MCF 10A (cell line): Measurements from ENCODE around the gene KAZN. TPM values are rescaled to one million over a fixed set of nuclear protein-coding genes. Genes with fewer than 3 reads are reported as not detected.

Experiments used
- BruUV-seq: library from RNA; stranded (reverse); fragments of 400-500 nt; replicated peaks from 2 replicates; lab custom pipeline; 2021; lab: Mats Ljungman, UMichigan
- CTCF ChIA-PET: fragments of 300-600 bp; sonication (Branson Sonifier 250); formaldehyde crosslinking; extraction: SDS; loops from one replicate; lab custom pipeline; 2021; ENCODE audit warnings: antibody characterized with exemption, inconsistent platforms; lab: Yijun Ruan, JAX
- POLR2A ChIA-PET: fragments of 300-600, 350-650 bp; sonication (Branson Sonifier 250); formaldehyde crosslinking; extraction: SDS; loops from one replicate; lab custom pipeline; 2020; ENCODE audit warnings: antibody characterized with exemption, inconsistent platforms; lab: Yijun Ruan, JAX
- DNase-seq: peaks from one replicate; pipeline ENCODE4 v3.0.0-alpha.2; 2018; ENCODE audit not compliant: unreplicated experiment
- H3K27ac Mint-ChIP-seq: one replicate; pipeline ENCODE4 v1.8.0; 2022; ENCODE audit warnings: mild to moderate bottlenecking, low read depth, mixed read lengths; ENCODE audit not compliant: unreplicated experiment
- H3K27me3 Mint-ChIP-seq: one replicate; pipeline ENCODE4 v1.8.0; 2022; ENCODE audit warnings: mixed read lengths; ENCODE audit not compliant: insufficient read depth, unreplicated experiment
- H3K36me3 Mint-ChIP-seq: one replicate; pipeline ENCODE4 v1.8.0; 2022; ENCODE audit warnings: mild to moderate bottlenecking, moderate library complexity, mixed read lengths; ENCODE audit not compliant: insufficient read depth, unreplicated experiment
- H3K4me1 Mint-ChIP-seq: one replicate; pipeline ENCODE4 v1.8.0; 2022; ENCODE audit warnings: mixed read lengths; ENCODE audit not compliant: insufficient read depth, unreplicated experiment
- H3K4me3 Mint-ChIP-seq: one replicate; pipeline ENCODE4 v1.8.0; 2022; ENCODE audit warnings: mild to moderate bottlenecking, moderate library complexity, mixed read lengths; ENCODE audit not compliant: unreplicated experiment
- H3K9me3 Mint-ChIP-seq: one replicate; pipeline ENCODE4 v1.8.0; 2022; ENCODE audit warnings: mixed read lengths; ENCODE audit not compliant: unreplicated experiment
- CTCF ChIP-seq: fragments of 200-600 bp; IDR thresholded peaks from one replicate; pipeline ENCODE4 v1.8.0; 2022; ENCODE audit warnings: antibody characterized with exemption, mild to moderate bottlenecking; ENCODE audit not compliant: unreplicated experiment
- intact Hi-C: fragments of 100-400 bp; cut with micrococcal nuclease; formaldehyde crosslinking; loops from 2 replicates; pipeline ENCODE4 v1.14.1; 2022
- total RNA-seq: library from RNA; stranded (reverse); gene quantifications from 2 replicates; pipeline ENCODE4 v1.2.3, GENCODE V29; 2022

The KAZN gene
- total RNA-seq, 1 experiment from 2014 or later = 3.3 TPM

- DNase-seq = no peak
- ChIA-PET POLR2A (no interaction called here), CTCF (no interaction called here)
- H3K27me3 Mint-ChIP-seq = no peaks in the 10 kb centered on the region
- no peaks in the 10 kb centered on the region for H3K36me3 Mint-ChIP-seq
- peaks cover 21% of the 10 kb centered on the region for H3K4me1 Mint-ChIP-seq
- no peak overlapping the region for H3K27ac Mint-ChIP-seq
- intact Hi-C loops = no loop called here
- TF ChIP-seq CTCF = no peak
- no peaks in the 10 kb centered on the region for H3K9me3 Mint-ChIP-seq
- H3K4me3 Mint-ChIP-seq = no peak overlapping the region
- no TSS peak for BruUV-seq
Measured at GRCh38 chr1:14909273-14909672, 310.8 kb downstream of the KAZN start.

GRCh38 chr1:14909920-14910460 lies 311.5 kb downstream of the KAZN start:
- ChIA-PET CTCF (no interaction called here), POLR2A (no interaction called here)
- Mint-ChIP-seq H3K27me3 (no peaks in the 10 kb centered on the region), H3K4me3 (no peak overlapping the region), H3K27ac (no peak overlapping the region), H3K9me3 (no peaks in the 10 kb centered on the region), H3K36me3 (no peaks in the 10 kb centered on the region), H3K4me1 (peaks cover 21% of the 10 kb centered on the region)
- BruUV-seq = no TSS peak
- DNase-seq = no peak
- intact Hi-C loops = loop anchor here (10.0 kb wide), 1 partner anchor 175 kb away; no protein-coding TSS in a partner anchor
- no peak for TF ChIP-seq CTCF

GRCh38 chr1:14910984-14911721 lies 312.7 kb downstream of the KAZN start:
- TF ChIP-seq CTCF = no peak
- Mint-ChIP-seq H3K4me1 (peaks cover 21% of the 10 kb centered on the region), H3K36me3 (no peaks in the 10 kb centered on the region), H3K9me3 (no peaks in the 10 kb centered on the region), H3K27ac (no peak overlapping the region), H3K4me3 (no peak overlapping the region), H3K27me3 (no peaks in the 10 kb centered on the region)
- DNase-seq = peak; percentile 96
- POLR2A ChIA-PET = interaction anchor here (0.8 to 0.9 kb wide), 3 partner anchors 9 to 179 kb away, joined by 3 read pairs; no protein-coding TSS in a partner anchor
- BruUV-seq = no TSS peak
- CTCF ChIA-PET = interaction anchor here (0.6 to 1.5 kb wide), 3 partner anchors 117 to 875 kb away, joined by 3 to 4 read pairs (median 3); no protein-coding TSS in a partner anchor
- intact Hi-C loops = loop anchor here (10.0 kb wide), 1 partner anchor 176 kb away; no protein-coding TSS in a partner anchor

GRCh38 chr1:14912839-14913481 lies 314.5 kb downstream of the KAZN start:
- Mint-ChIP-seq H3K36me3 (no peaks in the 10 kb centered on the region), H3K9me3 (no peaks in the 10 kb centered on the region), H3K27ac (no peak overlapping the region), H3K4me1 (peaks cover 14% of the 10 kb centered on the region), H3K4me3 (no peak overlapping the region), H3K27me3 (no peaks in the 10 kb centered on the region)
- ChIA-PET CTCF (interaction anchor here (3.1 kb wide), 1 partner anchor 115 kb away, joined by 14 read pairs; no protein-coding TSS in a partner anchor), POLR2A (no interaction called here)
- no TSS peak for BruUV-seq
- intact Hi-C loops = loop anchor here (10.0 kb wide), 1 partner anchor 178 kb away; no protein-coding TSS in a partner anchor
- TF ChIP-seq CTCF = no peak
- no peak for DNase-seq
